ENCODE measurements around the gene AGBL1.
A peak's percentile ranks its signal among the peaks of the same experiment; 100 is the strongest.
"Not testable (repeated sequence)": the region's sequence is repeated elsewhere in the genome, so short reads cannot be mapped to it uniquely, and the experiment has no call there.

AGBL1 gene

GRCh38 chr15:86082619-86083380 is 3.1 kb downstream of the AGBL1 start:
- DNase-seq (ENCODE audit: low read depth in 2 of 2) = peak in 1 of 2 experiments; percentile 8

GRCh38 chr15:86087808-86088207 is 8.1 kb downstream of the AGBL1 start:
- DNase-seq (ENCODE audit: low read depth in 2 of 2) = no peak

- no peak for DNase-seq (ENCODE audit: low read depth in 2 of 2)
Measured at GRCh38 chr15:86089422-86089821, 9.8 kb downstream of the AGBL1 start.

- DNase-seq (ENCODE audit: low read depth in 2 of 2) = no peak
Measured at GRCh38 chr15:86101818-86102217, 22.1 kb downstream of the AGBL1 start.

GRCh38 chr15:86103825-86104224 is 24.2 kb downstream of the AGBL1 start:
- no peak for DNase-seq (ENCODE audit: low read depth in 2 of 2)

- DNase-seq (ENCODE audit: low read depth in 2 of 2) = no peak
Measured at GRCh38 chr15:86106306-86106705, 26.6 kb downstream of the AGBL1 start.

- DNase-seq (ENCODE audit: low read depth in 2 of 2) = no peak
Measured at GRCh38 chr15:86115145-86115801, 35.6 kb downstream of the AGBL1 start.

- no peak for DNase-seq (ENCODE audit: low read depth in 2 of 2)
Measured at GRCh38 chr15:86121568-86122225, 42.0 kb downstream of the AGBL1 start.

- DNase-seq (ENCODE audit: low read depth in 2 of 2) = not testable (repeated sequence)
Measured at GRCh38 chr15:86122691-86123391, 43.2 kb downstream of the AGBL1 start.

GRCh38 chr15:86125775-86126174 is 46.1 kb downstream of the AGBL1 start:
- DNase-seq (ENCODE audit: low read depth in 2 of 2) = no peak

- no peak for DNase-seq (ENCODE audit: low read depth in 2 of 2)
Measured at GRCh38 chr15:86127547-86127946, 47.9 kb downstream of the AGBL1 start.

- DNase-seq (ENCODE audit: low read depth in 2 of 2) = no peak
Measured at GRCh38 chr15:86135041-86135440, 55.4 kb downstream of the AGBL1 start.

GRCh38 chr15:86136861-86137260 is 57.2 kb downstream of the AGBL1 start:
- DNase-seq (ENCODE audit: low read depth in 2 of 2) = no peak

GRCh38 chr15:86138798-86139197 is 59.1 kb downstream of the AGBL1 start:
- DNase-seq (ENCODE audit: low read depth in 2 of 2) = no peak

- peak in 1 of 2 experiments; percentile 12 for DNase-seq (ENCODE audit: low read depth in 2 of 2)
Measured at GRCh38 chr15:86139828-86140227, 60.2 kb downstream of the AGBL1 start.

GRCh38 chr15:86154705-86155104 is 75.0 kb downstream of the AGBL1 start:
- no peak for DNase-seq (ENCODE audit: low read depth in 2 of 2)

GRCh38 chr15:86155551-86155950 is 75.9 kb downstream of the AGBL1 start:
- DNase-seq (ENCODE audit: low read depth in 2 of 2) = no peak

- DNase-seq (ENCODE audit: low read depth in 2 of 2) = no peak
Measured at GRCh38 chr15:86157606-86158293, 78.1 kb downstream of the AGBL1 start.

- DNase-seq (ENCODE audit: low read depth in 2 of 2) = no peak
Measured at GRCh38 chr15:86159468-86159867, 79.8 kb downstream of the AGBL1 start.

- no peak for DNase-seq (ENCODE audit: low read depth in 2 of 2)
Measured at GRCh38 chr15:86161250-86161649, 81.6 kb downstream of the AGBL1 start.

- no peak for DNase-seq (ENCODE audit: low read depth in 2 of 2)
Measured at GRCh38 chr15:86162172-86162591, 82.5 kb downstream of the AGBL1 start.

GRCh38 chr15:86162641-86163040 is 83.0 kb downstream of the AGBL1 start:
- no peak for DNase-seq (ENCODE audit: low read depth in 2 of 2)
